Spleen (tissue), 11 donors: ENCODE results near the gene MSTN. TPM values are rescaled to one million over a fixed set of nuclear protein-coding genes. Genes with fewer than 3 reads are reported as not detected.

Experiments used
- DNase-seq: peaks from one replicate; pipeline ENCODE4 v3.0.0-alpha.2; 2020
- H3K27ac ChIP-seq, 8 donors: fragments of 200-600 bp; sonication (generic) in 7 of 8; 1 replicate in 4 of 8; 2 replicates in 4 of 8; pipeline versions ENCODE4 v1.5.0 to v1.8.0; 2016 to 2021; ENCODE audit warnings: inconsistent platforms in 4 of 8, mild to moderate bottlenecking in 4 of 8, moderate library complexity in 1 of 8
- H3K27me3 ChIP-seq, 7 donors: fragments of 200-600 bp; sonication (generic) in 6 of 7; replicated peaks in 1 of 7; 1 replicate in 4 of 7; 2 replicates in 3 of 7; pipeline versions ENCODE4 v1.5.0 to v1.8.0; 2016 to 2021; ENCODE audit warnings: inconsistent platforms in 3 of 7, mild to moderate bottlenecking in 1 of 7
- H3K36me3 ChIP-seq, 6 donors: fragments of 200-600 bp; sonication (generic) in 5 of 6; 1 replicate in 4 of 6; 2 replicates in 2 of 6; pipeline versions ENCODE4 v1.5.0 to v1.8.0; 2016 to 2021; ENCODE audit warnings: inconsistent platforms in 2 of 6
- H3K4me1 ChIP-seq, 6 donors: fragments of 200-600 bp; sonication (generic) in 5 of 6; 1 replicate in 3 of 6; 2 replicates in 3 of 6; pipeline versions ENCODE4 v1.5.0 to v1.8.0; 2016 to 2021; ENCODE audit warnings: inconsistent platforms in 3 of 6
- H3K4me3 ChIP-seq, 8 donors: fragments of 200-600 bp; sonication (generic) in 7 of 8; 1 replicate in 4 of 8; 2 replicates in 4 of 8; pipeline versions ENCODE4 v1.5.0 to v1.8.0; 2016 to 2021; ENCODE audit warnings: inconsistent platforms in 4 of 8, mild to moderate bottlenecking in 4 of 8, moderate library complexity in 2 of 8
- H3K9me3 ChIP-seq, 8 donors: fragments of 200-600 bp; sonication (generic) in 7 of 8; 1 replicate in 4 of 8; 2 replicates in 4 of 8; pipeline versions ENCODE4 v1.5.0 to v1.8.0; 2016 to 2021; ENCODE audit warnings: inconsistent platforms in 4 of 8
- CTCF ChIP-seq, 11 experiments: fragments of 200-600 bp in 7 of 11; fragments of 450-650 bp in 4 of 11; sonication (generic) in 4 of 11; IDR thresholded peaks in 8 of 11; conservative IDR thresholded peaks in 3 of 11; 1 replicate in 7 of 11; 2 replicates in 4 of 11; pipeline versions ENCODE4 v1.4.0 to v1.8.0; 2016 to 2021; ENCODE audit warnings: antibody characterized with exemption in 11 of 11, inconsistent platforms in 4 of 11, mild to moderate bottlenecking in 1 of 11
- POLR2A ChIP-seq, 3 donors: fragments of 450-650 bp; IDR thresholded peaks; one replicate each; pipeline ENCODE4 v1.5.1; 2017; ENCODE audit warnings: antibody characterized with exemption in 3 of 3, mild to moderate bottlenecking in 1 of 3
- POLR2AphosphoS5 ChIP-seq, 3 donors: sonication (generic); formaldehyde crosslinking; IDR thresholded peaks; one replicate each; pipeline ENCODE4 v1.5.1; 2017; ENCODE audit warnings: antibody characterized with exemption in 3 of 3
- whole genome bisulfite sequencing, 5 donors: extraction: QIAGEN DNeasy Blood & Tissue Kit in 3 of 5; methylation state at CpG; one replicate each; pipeline versions ENCODE4 v1.1.5 to v1.1.7; 2013 to 2018; 5-methylcytosine and 5-hydroxymethylcytosine counted together
- intact Hi-C: fragments of 100-400 bp; cut with DNase I; formaldehyde crosslinking; loops from one replicate; pipeline ENCODE4 v1.15.0; 2023; ENCODE audit warnings: low total_unique reads
- polyA plus RNA-seq, 3 donors: library from polyadenylated mRNA; stranded (reverse); fragments of 200-250 nt; gene quantifications; one replicate each; pipeline ENCODE4 v1.2.1, GENCODE V29; 2013
- total RNA-seq, 7 donors: library from RNA; depleted of rRNA in 3 of 7; stranded (reverse); fragments of >200 nt in 3 of 7; fragmentation: NEBNext Ultra II Directional in 4 of 7; extraction: Animal tissue kit (Norgen Biotek cat#: 25700) in 4 of 7; gene quantifications; one replicate each; pipeline versions ENCODE4 v1.1.0 to v1.2.1, GENCODE V29; 2016 to 2021
- donor health status: healthy with polysubstance abuse.
- donor health status: DM: no; HTN: no; CAD: no; lungs with moderate emphysema.
- donor health status: DM: no; HTN: no; CAD: no.
- donor health status: Bipolar disorder and iron deficiency.
- donor health status: healthy.
- donor health status: DM: no; HTN: no; CAD: no.
- donor health status: DM: yes; HTN: yes; CAD: no.

MSTN gene
- total and polyA plus RNA-seq, 10 donors, result 0.14 to 0.37 (median 0.26) TPM; not detected in 5

GRCh38 chr2:190069936-190070696 lies 7.6 kb upstream of the MSTN start:
- TF ChIP-seq POLR2A (IDR thresholded peaks at IDR 0.05) (no peak), POLR2AphosphoS5 (IDR thresholded peaks at IDR 0.05) (no peak), CTCF (IDR thresholded peaks at IDR 0.05 in 8 of 11, conservative IDR thresholded peaks at IDR 0.05 in 3 of 11) (peak in 8 of 11 experiments; percentile 19 to 64 (median 55))
- Histone ChIP-seq H3K36me3 (no peaks in the 10 kb centered on the region), H3K4me1 (no peaks in the 10 kb centered on the region), H3K9me3 (peaks cover 0 to under 1% (median 0%) of the 10 kb centered on the region in 8 donors), H3K4me3 (no peak overlapping the region), H3K27ac (no peak overlapping the region), H3K27me3 (no peaks in the 10 kb centered on the region)
- 44 to 61% (median 58%) methylated on average over 3 of the region's 3 CpGs for WGBS, 5 donors
- DNase-seq, result no peak
- intact Hi-C loops, result no loop called here

- intact Hi-C loops, result no loop called here
- 53 to 77% (median 68%) methylated on average over 1 of the region's 1 CpG for WGBS, 5 donors
- H3K27me3 ChIP-seq, result no peaks in the 10 kb centered on the region
These were observed 6.2 kb upstream of the MSTN start for GRCh38 chr2:190068764-190069163.

GRCh38 chr2:190065839-190066238 lies 3.3 kb upstream of the MSTN start:
- Histone ChIP-seq H3K9me3 (no peaks in the 10 kb centered on the region), H3K27ac (no peak overlapping the region), H3K36me3 (no peaks in the 10 kb centered on the region), H3K4me1 (no peaks in the 10 kb centered on the region), H3K4me3 (no peak overlapping the region), H3K27me3 (no peaks in the 10 kb centered on the region)
- intact Hi-C loops, result no loop called here
- 88 to 96% (median 93%) methylated on average over 4 of the region's 4 CpGs for WGBS, 5 donors
- no peak for TF ChIP-seq POLR2AphosphoS5 (IDR thresholded peaks at IDR 0.05)
- TF ChIP-seq POLR2A (IDR thresholded peaks at IDR 0.05), result no peak
- no peak for TF ChIP-seq CTCF (IDR thresholded peaks at IDR 0.05 in 8 of 11, conservative IDR thresholded peaks at IDR 0.05 in 3 of 11)
- DNase-seq, result no peak

More at GRCh38 chr2:190068764-190069163, 6.2 kb upstream of the MSTN start:
- Histone ChIP-seq H3K9me3 (no peaks in the 10 kb centered on the region), H3K4me1 (no peaks in the 10 kb centered on the region), H3K4me3 (no peak overlapping the region), H3K27ac (no peak overlapping the region), H3K36me3 (no peaks in the 10 kb centered on the region)
- DNase-seq, result no peak
- TF ChIP-seq POLR2A (IDR thresholded peaks at IDR 0.05) (no peak), POLR2AphosphoS5 (IDR thresholded peaks at IDR 0.05) (no peak), CTCF (IDR thresholded peaks at IDR 0.05 in 8 of 11, conservative IDR thresholded peaks at IDR 0.05 in 3 of 11) (no peak)

GRCh38 chr2:190063624-190064023 lies 1.1 kb upstream of the MSTN start:
- WGBS, 5 donors, result 83 to 93% (median 88%) methylated on average over 2 of the region's 2 CpGs
- TF ChIP-seq POLR2A (IDR thresholded peaks at IDR 0.05) (no peak), POLR2AphosphoS5 (IDR thresholded peaks at IDR 0.05) (no peak), CTCF (IDR thresholded peaks at IDR 0.05 in 8 of 11, conservative IDR thresholded peaks at IDR 0.05 in 3 of 11) (no peak)
- no peak overlapping the region for H3K27ac ChIP-seq
- intact Hi-C loops, result no loop called here
- H3K27me3 ChIP-seq, result no peaks in the 10 kb centered on the region
- no peaks in the 10 kb centered on the region for H3K4me1 ChIP-seq
- DNase-seq, result no peak
- no peak overlapping the region for H3K4me3 ChIP-seq
- H3K9me3 ChIP-seq, result no peaks in the 10 kb centered on the region
- H3K36me3 ChIP-seq, result no peaks in the 10 kb centered on the region
